CD1c-positive myeloid dendritic cell (primary cell): ENCODE results near the gene JCHAIN.
"Not testable (repeated sequence)": the region's sequence is repeated elsewhere in the genome, so short reads cannot be mapped to it uniquely, and the experiment has no call there.

Source experiments
- DNase-seq: peaks from one replicate; pipeline ENCODE4 v3.0.0-alpha.2; 2016; ENCODE audit errors: extremely low spot score

JCHAIN gene

GRCh38 chr4:70688795-70689231 lies 22.5 kb upstream of the JCHAIN start:
- no peak for DNase-seq

GRCh38 chr4:70687821-70688794 lies 21.8 kb upstream of the JCHAIN start, which contains the start of gene UTP3:
TSS of gene UTP3 (plus strand) at chr4:70688532. CDS start at chr4:70688678, 146 bp downstream.
- DNase-seq = peak; percentile 98

DNA sequence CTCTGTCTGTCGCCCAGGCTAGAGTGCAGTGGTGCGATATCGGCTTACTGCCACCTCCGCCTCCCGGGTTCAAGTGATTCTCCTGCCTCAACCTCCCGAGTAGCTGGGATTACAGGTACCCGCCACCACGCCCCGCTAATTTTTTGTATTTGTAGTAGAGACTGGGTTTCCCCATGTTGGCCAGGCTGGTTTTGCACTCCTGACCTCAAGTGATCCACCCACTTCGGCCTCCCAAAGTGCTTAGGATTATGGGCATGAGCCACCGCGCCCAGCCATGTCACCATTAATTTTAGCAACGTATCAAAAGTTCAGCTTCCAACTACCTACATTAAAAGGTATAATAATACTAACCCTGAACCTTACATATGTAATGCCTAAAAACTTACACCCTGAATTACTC lies 21.1 kb upstream of the JCHAIN start:
- DNase-seq = no peak

DNA sequence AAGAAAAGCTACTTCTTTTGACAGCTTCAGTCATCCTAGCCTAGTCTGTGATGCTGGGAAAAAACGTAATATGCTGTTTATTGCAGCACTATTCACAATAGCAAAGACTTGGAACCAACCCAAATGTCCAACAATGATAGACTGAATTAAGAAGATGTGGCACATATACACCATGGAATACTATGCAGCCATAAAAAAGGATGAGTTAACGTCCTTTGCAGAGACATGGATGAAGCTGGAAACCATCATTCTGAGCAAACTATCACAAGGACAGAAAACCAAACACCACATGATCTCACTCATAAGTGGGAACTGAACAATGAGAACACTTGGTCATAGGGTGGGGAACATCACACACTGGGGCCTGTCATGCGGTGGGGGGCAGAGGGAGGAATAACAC lies 15.8 kb upstream of the JCHAIN start:
- not testable (repeated sequence) for DNase-seq

- no peak for DNase-seq
These were observed 15.4 kb upstream of the JCHAIN start for GRCh38 chr4:70681704-70682103.

- DNase-seq = no peak
These were observed 14.6 kb upstream of the JCHAIN start for GRCh38 chr4:70680934-70681333.

GRCh38 chr4:70678383-70678999 lies 12.2 kb upstream of the JCHAIN start:
- no peak for DNase-seq

- no peak for DNase-seq
These were observed 10.3 kb upstream of the JCHAIN start for GRCh38 chr4:70676554-70677090.

DNA sequence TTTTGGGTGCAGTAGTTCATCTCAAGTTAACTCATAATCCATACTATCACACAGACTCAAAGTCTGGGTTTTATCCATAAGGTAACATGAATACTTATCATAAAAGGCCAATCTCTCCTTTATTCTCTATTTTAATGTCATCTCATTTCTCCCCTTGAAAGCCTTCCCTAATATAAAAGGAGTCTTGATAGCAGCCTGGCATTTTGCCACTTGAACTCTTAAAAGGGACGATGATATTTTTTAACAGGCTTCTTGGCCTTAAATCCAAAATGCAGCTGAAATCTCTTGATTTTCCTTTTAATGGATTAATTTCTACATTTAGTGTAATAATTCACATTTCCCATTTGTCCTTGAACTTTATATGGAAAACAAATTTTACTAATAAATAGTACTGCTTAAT lies 8.4 kb upstream of the JCHAIN start:
- no peak for DNase-seq

GRCh38 chr4:70674191-70674590 lies 7.9 kb upstream of the JCHAIN start:
- no peak for DNase-seq

DNA sequence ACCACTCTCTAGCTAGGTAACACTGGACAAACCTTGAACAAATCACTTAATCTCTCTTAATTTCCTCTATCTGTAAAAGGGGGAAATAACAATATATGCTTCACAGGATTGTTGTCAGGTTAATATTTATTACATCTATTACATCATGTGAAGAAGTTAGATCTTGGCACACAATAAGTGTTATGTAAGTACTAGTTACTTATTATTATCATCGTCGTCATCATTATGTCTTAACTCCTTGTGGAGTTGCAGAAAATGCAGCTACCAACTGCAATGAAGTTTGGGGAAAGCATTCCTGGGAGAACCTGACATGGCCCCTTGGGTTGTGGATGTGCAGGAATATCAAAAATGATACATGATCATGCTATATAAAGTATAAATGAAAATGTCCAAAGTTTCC lies 4.8 kb upstream of the JCHAIN start:
- no peak for DNase-seq

DNA sequence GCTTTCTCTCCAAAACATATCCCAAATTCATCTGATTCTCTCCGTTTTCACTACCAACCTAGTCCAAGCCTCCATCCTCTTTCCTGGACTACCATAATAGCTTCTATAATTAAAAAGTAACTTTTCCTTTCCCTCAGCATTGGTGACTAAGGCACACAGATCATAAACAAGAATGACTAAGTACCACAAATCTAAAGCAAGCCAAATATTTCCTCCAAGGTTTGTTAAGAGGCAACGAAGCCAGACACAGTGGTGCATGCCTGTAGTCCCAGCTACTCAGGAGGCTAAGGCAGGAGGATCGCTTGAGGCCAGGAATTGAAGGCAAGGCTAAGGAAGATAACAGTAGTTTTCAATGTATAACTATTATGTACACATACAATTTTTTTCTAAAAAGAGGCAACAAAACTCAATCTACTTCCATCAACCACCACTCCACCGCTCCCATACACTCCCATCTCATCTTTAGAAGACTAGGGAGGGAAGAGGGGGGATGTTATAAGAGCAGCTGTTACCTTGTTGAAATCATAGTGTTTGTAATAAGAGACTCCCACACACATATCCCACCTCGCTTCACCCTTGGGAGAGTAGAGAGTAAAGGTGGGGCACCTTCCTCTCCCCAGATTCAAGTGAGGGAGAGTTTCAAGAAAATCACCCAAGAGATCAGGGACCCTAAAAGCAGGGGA lies 4.2 kb upstream of the JCHAIN start:
- DNase-seq = no peak

GRCh38 chr4:70667740-70668535 lies 1.6 kb upstream of the JCHAIN start:
- DNase-seq = no peak

- DNase-seq = not testable (repeated sequence)
These were observed 4.9 kb downstream of the JCHAIN start for GRCh38 chr4:70661309-70661922.

DNA sequence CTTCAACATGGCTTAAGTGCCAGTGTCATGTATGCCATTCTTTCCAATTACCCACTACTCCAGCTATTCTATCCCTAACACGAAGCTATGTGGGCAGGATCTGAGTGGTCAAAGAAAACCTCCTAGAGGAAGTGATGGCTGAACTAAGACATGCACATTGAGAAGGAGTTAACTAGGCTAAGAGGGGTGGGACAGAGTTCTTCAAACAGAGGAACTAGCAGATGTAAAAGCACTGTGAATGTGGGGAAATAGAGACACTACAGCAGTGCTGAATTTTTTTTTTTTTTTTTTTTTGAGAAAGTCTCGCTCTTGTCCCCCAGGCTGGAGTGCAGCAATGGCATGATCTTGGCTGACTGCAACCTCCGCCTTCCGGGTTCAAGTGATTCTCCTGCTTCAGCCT lies 6.2 kb downstream of the JCHAIN start:
- DNase-seq = no peak

- DNase-seq = no peak
These were observed 7.9 kb downstream of the JCHAIN start for GRCh38 chr4:70658418-70658817.

GRCh38 chr4:70657326-70657725 lies 9.0 kb downstream of the JCHAIN start:
- DNase-seq = no peak

GRCh38 chr4:70654605-70655011 lies 11.7 kb downstream of the JCHAIN start:
- no peak for DNase-seq

- peak; percentile 56 for DNase-seq
These were observed 14.3 kb downstream of the JCHAIN start for GRCh38 chr4:70651864-70652506.

GRCh38 chr4:70650741-70651140 lies 15.6 kb downstream of the JCHAIN start:
- not testable (repeated sequence) for DNase-seq
